GM18907 (cell line): ENCODE measurements around the gene RPRD1B.
A peak's percentile ranks its signal among the peaks of the same experiment; 100 is the strongest.

Experiments
- ATAC-seq: cut with Tn5 transposase; IDR thresholded peaks from one replicate; pipeline ENCODE4 v1.9.1; 2021; ENCODE audit warnings: mild to moderate bottlenecking, moderate library complexity; ENCODE audit not compliant: unreplicated experiment

Gene RPRD1B

GRCh38 chr20:38034108-38034649, 633 bp downstream of the RPRD1B start:
- ATAC-seq, result peak; percentile 17

- ATAC-seq, result no peak
Measured at GRCh38 chr20:38034961-38035360, 1.4 kb downstream of the RPRD1B start.

GRCh38 chr20:38036366-38036765, 2.8 kb downstream of the RPRD1B start:
- ATAC-seq, result no peak

- ATAC-seq, result no peak
Measured at GRCh38 chr20:38040276-38040675, 6.7 kb downstream of the RPRD1B start.

GRCh38 chr20:38043512-38044300, 10.2 kb downstream of the RPRD1B start:
- ATAC-seq, result no peak

- ATAC-seq, result no peak
Measured at GRCh38 chr20:38044685-38045084, 11.1 kb downstream of the RPRD1B start.

- no peak for ATAC-seq
Measured at GRCh38 chr20:38046572-38046971, 13.0 kb downstream of the RPRD1B start.

GRCh38 chr20:38049800-38050199, 16.3 kb downstream of the RPRD1B start:
- no peak for ATAC-seq

- no peak for ATAC-seq
Measured at GRCh38 chr20:38050686-38051085, 17.1 kb downstream of the RPRD1B start.

- ATAC-seq, result no peak
Measured at GRCh38 chr20:38052870-38053269, 19.3 kb downstream of the RPRD1B start.

GRCh38 chr20:38054647-38055046, 21.1 kb downstream of the RPRD1B start:
- ATAC-seq, result no peak

GRCh38 chr20:38055294-38055693, 21.7 kb downstream of the RPRD1B start:
- no peak for ATAC-seq

GRCh38 chr20:38055848-38056247, 22.3 kb downstream of the RPRD1B start:
- ATAC-seq, result no peak

- no peak for ATAC-seq
Measured at GRCh38 chr20:38057351-38057972, 23.9 kb downstream of the RPRD1B start.

- ATAC-seq, result no peak
Measured at GRCh38 chr20:38059832-38060231, 26.3 kb downstream of the RPRD1B start.

GRCh38 chr20:38060536-38060935, 27.0 kb downstream of the RPRD1B start:
- no peak for ATAC-seq

- ATAC-seq, result no peak
Measured at GRCh38 chr20:38061109-38061508, 27.6 kb downstream of the RPRD1B start.

GRCh38 chr20:38062890-38063289, 29.3 kb downstream of the RPRD1B start:
- no peak for ATAC-seq

- no peak for ATAC-seq
Measured at GRCh38 chr20:38063911-38064530, 30.5 kb downstream of the RPRD1B start.

GRCh38 chr20:38065764-38066375, 32.3 kb downstream of the RPRD1B start:
- ATAC-seq, result no peak

GRCh38 chr20:38066969-38067716, 33.6 kb downstream of the RPRD1B start:
- no peak for ATAC-seq
